SK-N-SH (cell line): ENCODE data around the gene ZSWIM5. TPM values are rescaled to one million over a fixed set of nuclear protein-coding genes. Genes with fewer than 3 reads are reported as not detected.
A peak's percentile ranks its signal among the peaks of the same experiment; 100 is the strongest.

ENCODE experiments used
- CTCF ChIA-PET: fragments of 300-600, 350-600 bp; formaldehyde crosslinking; extraction: SDS; loops from one replicate; lab custom pipeline; 2021; lab: Yijun Ruan, JAX
- POLR2A ChIA-PET: fragments of 350-600 bp; sonication (Branson Sonifier 250); formaldehyde crosslinking; extraction: SDS; loops from one replicate; lab custom pipeline; 2020; ENCODE audit warnings: antibody characterized with exemption, inconsistent platforms; lab: Yijun Ruan, JAX
- DNase-seq: peaks from one replicate; pipeline ENCODE4 v3.0.0; 2012
- H2AFZ ChIP-seq: fragments of 200-600 bp; sonication (generic); 2 replicates; pipeline ENCODE4 v1.8.1; 2016; ENCODE audit warnings: antibody characterized with exemption, mild to moderate bottlenecking, low read depth
- H3F3A ChIP-seq: fragments of 200-600 bp; sonication (generic); replicated peaks from 2 replicates; pipeline ENCODE3; 2016; ENCODE audit warnings: antibody characterized with exemption, mild to moderate bottlenecking; ENCODE audit not compliant: insufficient read depth
- H3K27ac ChIP-seq, 2 experiments: fragments of 200-500 bp in 1 of 2; fragments of 200-600 bp in 1 of 2; sonication (Bioruptor generic) in 1 of 2; sonication (generic), shearing (Covaris generic) in 1 of 2; 2 replicates each; pipeline versions ENCODE4 v1.5.1 to v1.6.1; 2014 to 2016; ENCODE audit warnings: low read depth in 2 of 2, inconsistent platforms in 1 of 2, low read length in 1 of 2, mild to moderate bottlenecking in 1 of 2, mixed read lengths in 1 of 2
- H3K27me3 ChIP-seq: fragments of 200-600 bp; sonication (generic), shearing (Covaris generic); 2 replicates; pipeline ENCODE4 v1.6.1; 2016; ENCODE audit warnings: mixed run types; ENCODE audit not compliant: insufficient read depth
- H3K36me3 ChIP-seq, 2 experiments: fragments of 200-500 bp in 1 of 2; fragments of 200-600 bp in 1 of 2; sonication (Bioruptor generic) in 1 of 2; sonication (generic) in 1 of 2; replicated peaks in 1 of 2; 2 replicates each; pipeline versions ENCODE3 to v1.5.1; 2014 to 2016; ENCODE audit warnings: low read length in 1 of 2, mild to moderate bottlenecking in 1 of 2; ENCODE audit not compliant: insufficient read depth in 2 of 2, control insufficient read depth in 1 of 2
- H3K4me1 ChIP-seq, 2 experiments: fragments of 200-500 bp in 1 of 2; fragments of 200-600 bp in 1 of 2; sonication (Bioruptor generic) in 1 of 2; sonication (generic), shearing (Covaris generic) in 1 of 2; 2 replicates each; pipeline versions ENCODE4 v1.5.1 to v1.6.1; 2014 to 2016; ENCODE audit warnings: low read depth in 1 of 2, low read length in 1 of 2, mixed run types in 1 of 2; ENCODE audit not compliant: insufficient read depth in 2 of 2, control insufficient read depth in 1 of 2
- H3K4me2 ChIP-seq: fragments of 200-600 bp; sonication (generic), shearing (Covaris generic); 2 replicates; pipeline ENCODE4 v1.6.1; 2017; ENCODE audit warnings: mixed run types
- H3K4me3 ChIP-seq, 2 experiments: fragments of 200-500 bp in 1 of 2; fragments of 200-600 bp in 1 of 2; sonication (Bioruptor generic) in 1 of 2; sonication (generic), shearing (Covaris generic) in 1 of 2; 2 replicates each; pipeline versions ENCODE4 v1.5.1 to v1.8.1; 2014 to 2016; ENCODE audit warnings: low read depth in 2 of 2, inconsistent platforms in 1 of 2, low read length in 1 of 2, mild to moderate bottlenecking in 1 of 2, mixed read lengths in 1 of 2, moderate library complexity in 1 of 2
- H3K79me2 ChIP-seq: fragments of 200-600 bp; sonication (generic); 2 replicates; pipeline ENCODE4 v1.8.1; 2017; ENCODE audit warnings: mild to moderate bottlenecking; ENCODE audit not compliant: insufficient read depth
- H3K9ac ChIP-seq: fragments of 200-600 bp; sonication (generic); 2 replicates; pipeline ENCODE4 v1.6.1; 2017; ENCODE audit warnings: mixed run types
- H3K9me2 ChIP-seq: fragments of 200-600 bp; sonication (generic); 2 replicates; pipeline ENCODE4 v1.6.1; 2017; ENCODE audit warnings: mixed run types
- H3K9me3 ChIP-seq: fragments of 200-600 bp; sonication (generic); 2 replicates; pipeline ENCODE4 v1.6.1; 2017; ENCODE audit warnings: mixed run types, mild to moderate bottlenecking, moderate library complexity
- H4K20me1 ChIP-seq: fragments of 200-600 bp; sonication (generic); 2 replicates; pipeline ENCODE4 v1.6.1; 2017; ENCODE audit warnings: mild to moderate bottlenecking, mixed run types; ENCODE audit not compliant: insufficient read depth
- CTCF ChIP-seq: fragments of 200-600 bp; sonication (generic); IDR thresholded peaks from 2 replicates; pipeline ENCODE4 v1.6.1; 2017; ENCODE audit warnings: antibody characterized with exemption, mild to moderate bottlenecking, moderate library complexity
- PBX3 ChIP-seq: IDR thresholded peaks from 2 replicates; pipeline ENCODE4; 2012
- RAD21 ChIP-seq: IDR thresholded peaks from 2 replicates; pipeline ENCODE4 v1.6.1; 2012; ENCODE audit warnings: mild to moderate bottlenecking, low read length
- RCOR1 ChIP-seq: fragments of 150-350 bp; IDR thresholded peaks from 2 replicates; pipeline ENCODE4 v1.6.1; 2017; ENCODE audit warnings: antibody characterized with exemption, low read length
- RXRA ChIP-seq: IDR thresholded peaks from 2 replicates; pipeline ENCODE4 v1.4.0; 2012; ENCODE audit warnings: low read depth, mild to moderate bottlenecking, borderline replicate concordance
- SMC3 ChIP-seq: IDR thresholded peaks from 2 replicates; pipeline ENCODE4 v1.6.1; 2012; ENCODE audit warnings: low read depth, low read length, improper control_type of control experiment
- USF1 ChIP-seq: IDR thresholded peaks from 2 replicates; pipeline ENCODE4 v1.4.0; 2012; ENCODE audit warnings: low read depth, borderline replicate concordance
- USF2 ChIP-seq: fragments of 150-350 bp; IDR thresholded peaks from 2 replicates; pipeline ENCODE4 v1.6.1; 2017; ENCODE audit warnings: antibody characterized with exemption, low read length, low read depth, borderline replicate concordance
- WGBS: methylation state at CpG from one replicate; pipeline ENCODE4 v1.1.6; 2017; ENCODE audit warnings: low lambda C conversion rate; 5-methylcytosine and 5-hydroxymethylcytosine counted together
- polyA plus RNA-seq, 3 experiments: library from polyadenylated mRNA; depleted of rRNA; stranded (reverse); fragments of >200 nt; gene quantifications; 2 replicates each; pipeline ENCODE4 v1.2.3, GENCODE V29; 2012

ZSWIM5 gene
- polyA plus RNA-seq, 1 of the 3 experiments (the other 2 are of a cell fraction), result 0.07 TPM

GRCh38 chr1:45018599-45019230 lies 187.7 kb downstream of the ZSWIM5 start:
- Histone ChIP-seq H2AFZ (no peak overlapping the region), H3K79me2 (peaks cover 2% of the 10 kb centered on the region; the same call in 1 of the 2 replicates), H3F3A (no peaks in the 10 kb centered on the region), H3K9ac (no peak overlapping the region), H4K20me1 (no peaks in the 10 kb centered on the region), H3K4me3 (no peak overlapping the region), H3K36me3 (peaks cover 0 to 20% of the 10 kb centered on the region in 2 experiments), H3K9me2 (no peaks in the 10 kb centered on the region), H3K27ac (no peak overlapping the region; a peak in 1 of 4 replicates), H3K4me1 (peaks cover 0 to 13% of the 10 kb centered on the region in 2 experiments; a peak in 1 of 4 replicates), H3K9me3 (no peaks in the 10 kb centered on the region), H3K4me2 (no peak overlapping the region), H3K27me3 (no peaks in the 10 kb centered on the region)
- peak; percentile 58 for DNase-seq
- TF ChIP-seq CTCF, result peak; percentile 72
- TF ChIP-seq RAD21, result peak; percentile 74
- peak; percentile 91 for TF ChIP-seq SMC3
- no peak for TF ChIP-seq RCOR1
- POLR2A ChIA-PET, result interaction anchor here (1.0 to 2.2 kb wide), 4 partner anchors 187 to 321 kb away, joined by 4 to 10 read pairs (median 6); partner anchors contain the start of genes MUTYH, TOE1 and ZSWIM5
- CTCF ChIA-PET, result interaction anchor here (0.5 to 13.4 kb wide), 22 partner anchors 10 to 474 kb away, joined by 3 to 470 read pairs (median 4); partner anchors contain the start of genes RNU5D-1, TESK2 and ZSWIM5
- WGBS, result 68% methylated on average over 13 of the region's 16 CpGs

DNA sequence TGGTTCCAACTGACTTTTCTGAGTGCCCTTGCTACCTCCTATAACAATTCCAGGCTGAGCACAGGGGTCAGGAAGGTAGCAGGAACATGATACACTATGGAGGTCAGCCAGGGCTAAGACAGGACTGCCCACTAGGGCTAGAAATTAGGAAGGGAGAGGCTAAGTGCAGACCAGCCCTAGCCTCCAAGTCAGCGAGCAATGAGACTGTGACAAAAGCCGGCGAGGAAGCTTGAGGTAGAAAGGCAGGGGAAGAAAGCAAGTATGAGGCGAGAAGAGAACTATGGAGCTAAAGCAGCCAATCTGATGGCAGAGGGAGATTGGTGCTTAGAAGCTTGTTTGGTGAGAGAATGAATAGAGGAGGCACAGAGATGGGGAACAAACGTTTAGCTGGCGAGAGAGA lies 189.6 kb downstream of the ZSWIM5 start:
- H3K79me2 ChIP-seq, result peaks cover 17% of the 10 kb centered on the region; the same call in 1 of the 2 replicates
- peaks cover 0 to 23% of the 10 kb centered on the region in 2 experiments for H3K36me3 ChIP-seq
- no peaks in the 10 kb centered on the region for H3K9me2 ChIP-seq
- DNase-seq, result no peak
- H3K9me3 ChIP-seq, result no peaks in the 10 kb centered on the region
- H2AFZ ChIP-seq, result no peak overlapping the region
- peaks cover 5% of the 10 kb centered on the region for H3F3A ChIP-seq
- CTCF ChIA-PET, result interaction anchor here (1.7 to 13.4 kb wide), 2 partner anchors 181 to 285 kb away, joined by 4 to 470 read pairs; no protein-coding TSS in a partner anchor
- H3K4me1 ChIP-seq, result peaks cover under 1 to 25% of the 10 kb centered on the region in 2 experiments; a peak in 3 of 4 replicates
- no peaks in the 10 kb centered on the region for H4K20me1 ChIP-seq
- TF ChIP-seq PBX3 (no peak), USF2 (no peak), RXRA (no peak), SMC3 (no peak), USF1 (no peak)
- H3K9ac ChIP-seq, result no peak overlapping the region
- H3K27me3 ChIP-seq, result no peaks in the 10 kb centered on the region
- 78% methylated on average over 6 of the region's 6 CpGs for WGBS
- no peak overlapping the region for H3K4me2 ChIP-seq
- no peak overlapping the region for H3K27ac ChIP-seq
- H3K4me3 ChIP-seq, result no peak overlapping the region
- POLR2A ChIA-PET, result no interaction called here
